ENCODE results near the gene PAGE1. TPM values are rescaled to one million over a fixed set of nuclear protein-coding genes. Genes with fewer than 3 reads are reported as not detected.

The PAGE1 gene
- total RNA-seq, 1 experiment from 2014 or later, result not detected

GRCh38 chrX:49701933-49702332 is 6.1 kb upstream of the PAGE1 start:
- POLR2A ChIA-PET (ENCODE audit: unreplicated experiment), result no interaction called here

GRCh38 chrX:49701323-49701722 is 5.5 kb upstream of the PAGE1 start:
- DNase-seq, result no peak
- BruUV-seq (replicated peaks), result no TSS peak
- Histone ChIP-seq H3K4me1 (replicated peaks; ENCODE audit: insufficient read depth) (no peaks in the 10 kb centered on the region), H3F3A (ENCODE audit: insufficient read depth, low read depth) (no peaks in the 10 kb centered on the region), H2AFZ (no peak overlapping the region), H3K27me3 (ENCODE audit: insufficient read depth, low read depth) (no peaks in the 10 kb centered on the region), H3K4me2 (no peak overlapping the region), H3K79me2 (ENCODE audit: low read depth) (no peaks in the 10 kb centered on the region), H3K9me2 (ENCODE audit: insufficient read depth) (no peaks in the 10 kb centered on the region), H3K9me3 (ENCODE audit: insufficient read depth, low read depth) (no peaks in the 10 kb centered on the region), H3K4me3 (no peak overlapping the region), H3K36me3 (ENCODE audit: low read depth) (no peaks in the 10 kb centered on the region), H3K27ac (no peak overlapping the region), H4K20me1 (ENCODE audit: insufficient read depth) (no peaks in the 10 kb centered on the region)
- intact Hi-C loops (cut with micrococcal nuclease; ENCODE audit: unreplicated experiment), result no loop called here
- TF ChIP-seq CTCF (conservative IDR thresholded peaks at IDR 0.05) (no peak), EZH2 (IDR thresholded peaks at IDR 0.05; ENCODE audit: low read depth) (no peak)
- ChIA-PET POLR2A (ENCODE audit: unreplicated experiment) (no interaction called here), CTCF (no interaction called here)

More at GRCh38 chrX:49701933-49702332, 6.1 kb upstream of the PAGE1 start:
- no peaks in the 10 kb centered on the region for H3K36me3 ChIP-seq (ENCODE audit: low read depth)
- H2AFZ ChIP-seq, result no peak overlapping the region
- no TSS peak for BruUV-seq (replicated peaks)
- no peaks in the 10 kb centered on the region for H3F3A ChIP-seq (ENCODE audit: insufficient read depth, low read depth)
- H3K9me2 ChIP-seq (ENCODE audit: insufficient read depth), result no peaks in the 10 kb centered on the region
- H3K4me2 ChIP-seq, result no peak overlapping the region
- H4K20me1 ChIP-seq (ENCODE audit: insufficient read depth), result no peaks in the 10 kb centered on the region
- no peaks in the 10 kb centered on the region for H3K9me3 ChIP-seq (ENCODE audit: insufficient read depth, low read depth)
- intact Hi-C loops (cut with micrococcal nuclease; ENCODE audit: unreplicated experiment), result no loop called here
- no peak for DNase-seq
- no peak for TF ChIP-seq CTCF (conservative IDR thresholded peaks at IDR 0.05)
- H3K4me3 ChIP-seq, result no peak overlapping the region
- H3K27ac ChIP-seq, result no peak overlapping the region
- H3K79me2 ChIP-seq (ENCODE audit: low read depth), result no peaks in the 10 kb centered on the region
- H3K27me3 ChIP-seq (ENCODE audit: insufficient read depth, low read depth), result no peaks in the 10 kb centered on the region
- CTCF ChIA-PET, result no interaction called here
- no peaks in the 10 kb centered on the region for H3K4me1 ChIP-seq (replicated peaks; ENCODE audit: insufficient read depth)

- Histone ChIP-seq H4K20me1 (ENCODE audit: insufficient read depth) (no peaks in the 10 kb centered on the region), H3K9me3 (ENCODE audit: insufficient read depth, low read depth) (no peaks in the 10 kb centered on the region), H3K4me1 (replicated peaks; ENCODE audit: insufficient read depth) (no peaks in the 10 kb centered on the region), H3K4me3 (no peak overlapping the region), H2AFZ (no peak overlapping the region), H3K79me2 (ENCODE audit: low read depth) (no peaks in the 10 kb centered on the region), H3K4me2 (no peak overlapping the region), H3K9me2 (ENCODE audit: insufficient read depth) (no peaks in the 10 kb centered on the region), H3F3A (ENCODE audit: insufficient read depth, low read depth) (no peaks in the 10 kb centered on the region), H3K27me3 (ENCODE audit: insufficient read depth, low read depth) (no peaks in the 10 kb centered on the region), H3K27ac (no peak overlapping the region), H3K36me3 (ENCODE audit: low read depth) (no peaks in the 10 kb centered on the region)
- TF ChIP-seq CTCF (conservative IDR thresholded peaks at IDR 0.05) (no peak), EZH2 (IDR thresholded peaks at IDR 0.05; ENCODE audit: low read depth) (no peak)
- ChIA-PET CTCF (no interaction called here), POLR2A (ENCODE audit: unreplicated experiment) (no interaction called here)
- intact Hi-C loops (cut with micrococcal nuclease; ENCODE audit: unreplicated experiment), result no loop called here
- DNase-seq, result no peak
- no TSS peak for BruUV-seq (replicated peaks)
Measured at GRCh38 chrX:49675075-49675719, 20.6 kb downstream of the PAGE1 start.

Data from PC-9 (cell line).